Stimulated activated memory B cell treated with anti-CD40 and anti-IgM and Interleukin-4, amounts not matched to agents 10 μg/mL and 1 μg/mL and 100 μg/mL, for 72 hours (primary cell): ENCODE data around the gene SNCAIP.
"Not testable (repeated sequence)": the region's sequence is repeated elsewhere in the genome, so short reads cannot be mapped to it uniquely, and the experiment has no call there.

Source experiments
- ATAC-seq: fragments of 150-1000 bp; cut with Tn5 transposase; 2 replicates; pipeline ENCODE4 v1.10.0; 2021
- H3K27ac Mint-ChIP-seq: one replicate; pipeline ENCODE4 v1.8.0; 2022; ENCODE audit warnings: mild to moderate bottlenecking, mixed read lengths
- H3K27me3 Mint-ChIP-seq: one replicate; pipeline ENCODE4 v1.8.0; 2022; ENCODE audit warnings: mixed read lengths
- H3K36me3 Mint-ChIP-seq: one replicate; pipeline ENCODE4 v1.8.0; 2022; ENCODE audit warnings: mixed read lengths
- H3K4me1 Mint-ChIP-seq: one replicate; pipeline ENCODE4 v1.8.0; 2022; ENCODE audit warnings: mixed read lengths
- H3K4me3 Mint-ChIP-seq: one replicate; pipeline ENCODE4 v1.8.0; 2022; ENCODE audit warnings: mild to moderate bottlenecking, moderate library complexity, mixed read lengths
- H3K9me3 Mint-ChIP-seq: one replicate; pipeline ENCODE4 v1.8.0; 2022; ENCODE audit warnings: mixed read lengths

SNCAIP gene

GRCh38 chr5:122363623-122364022 is 51.6 kb downstream of the SNCAIP start:
- H3K27me3 Mint-ChIP-seq: peaks cover 11% of the 10 kb centered on the region
- no peak for ATAC-seq

GRCh38 chr5:122366501-122366900 is 54.5 kb downstream of the SNCAIP start:
- no peaks in the 10 kb centered on the region for H3K36me3 Mint-ChIP-seq
- no peaks in the 10 kb centered on the region for H3K4me1 Mint-ChIP-seq
- H3K4me3 Mint-ChIP-seq: no peak overlapping the region
- peak; percentile 44 for ATAC-seq
- no peak overlapping the region for H3K27ac Mint-ChIP-seq
- peaks cover 11% of the 10 kb centered on the region for H3K27me3 Mint-ChIP-seq
- no peaks in the 10 kb centered on the region for H3K9me3 Mint-ChIP-seq

More at GRCh38 chr5:122363623-122364022, 51.6 kb downstream of the SNCAIP start:
- Mint-ChIP-seq H3K4me1 (no peaks in the 10 kb centered on the region), H3K36me3 (no peaks in the 10 kb centered on the region), H3K27ac (no peak overlapping the region), H3K9me3 (no peaks in the 10 kb centered on the region), H3K4me3 (no peak overlapping the region)

GRCh38 chr5:122367456-122367855 is 55.4 kb downstream of the SNCAIP start:
- no peak overlapping the region for H3K4me3 Mint-ChIP-seq
- H3K36me3 Mint-ChIP-seq: no peaks in the 10 kb centered on the region
- ATAC-seq: no peak

GRCh38 chr5:122368510-122369251 is 56.6 kb downstream of the SNCAIP start:
- H3K27ac Mint-ChIP-seq: no peak overlapping the region
- no peaks in the 10 kb centered on the region for H3K9me3 Mint-ChIP-seq
- ATAC-seq: no peak
- peaks cover 11% of the 10 kb centered on the region for H3K27me3 Mint-ChIP-seq
- no peaks in the 10 kb centered on the region for H3K4me1 Mint-ChIP-seq
- H3K4me3 Mint-ChIP-seq: no peak overlapping the region
- no peaks in the 10 kb centered on the region for H3K36me3 Mint-ChIP-seq

More at GRCh38 chr5:122367456-122367855, 55.4 kb downstream of the SNCAIP start:
- Mint-ChIP-seq H3K27ac (no peak overlapping the region), H3K4me1 (no peaks in the 10 kb centered on the region), H3K9me3 (no peaks in the 10 kb centered on the region), H3K27me3 (peaks cover 11% of the 10 kb centered on the region)

- H3K4me1 Mint-ChIP-seq: no peaks in the 10 kb centered on the region
- no peak for ATAC-seq
- H3K4me3 Mint-ChIP-seq: no peak overlapping the region
Measured at GRCh38 chr5:122369253-122369815, 57.3 kb downstream of the SNCAIP start.

GRCh38 chr5:122371511-122372151 is 59.6 kb downstream of the SNCAIP start:
- ATAC-seq: no peak
- Mint-ChIP-seq H3K4me1 (no peaks in the 10 kb centered on the region), H3K27ac (no peak overlapping the region), H3K9me3 (no peaks in the 10 kb centered on the region), H3K4me3 (no peak overlapping the region), H3K27me3 (peaks cover 3% of the 10 kb centered on the region), H3K36me3 (no peaks in the 10 kb centered on the region)

More at GRCh38 chr5:122369253-122369815, 57.3 kb downstream of the SNCAIP start:
- Mint-ChIP-seq H3K9me3 (no peaks in the 10 kb centered on the region), H3K36me3 (no peaks in the 10 kb centered on the region), H3K27ac (no peak overlapping the region), H3K27me3 (peaks cover 11% of the 10 kb centered on the region)

- H3K4me1 Mint-ChIP-seq: no peaks in the 10 kb centered on the region
- H3K9me3 Mint-ChIP-seq: no peaks in the 10 kb centered on the region
- no peaks in the 10 kb centered on the region for H3K27me3 Mint-ChIP-seq
- H3K4me3 Mint-ChIP-seq: no peak overlapping the region
- no peak for ATAC-seq
- no peak overlapping the region for H3K27ac Mint-ChIP-seq
- no peaks in the 10 kb centered on the region for H3K36me3 Mint-ChIP-seq
Measured at GRCh38 chr5:122374110-122374509, 62.1 kb downstream of the SNCAIP start.

GRCh38 chr5:122375801-122376200 is 63.8 kb downstream of the SNCAIP start:
- ATAC-seq: no peak
- Mint-ChIP-seq H3K27me3 (no peaks in the 10 kb centered on the region), H3K36me3 (no peaks in the 10 kb centered on the region), H3K4me1 (no peaks in the 10 kb centered on the region), H3K27ac (no peak overlapping the region), H3K9me3 (no peaks in the 10 kb centered on the region), H3K4me3 (no peak overlapping the region)

GRCh38 chr5:122376250-122376649 is 64.2 kb downstream of the SNCAIP start:
- no peaks in the 10 kb centered on the region for H3K36me3 Mint-ChIP-seq
- H3K9me3 Mint-ChIP-seq: no peaks in the 10 kb centered on the region
- H3K4me1 Mint-ChIP-seq: no peaks in the 10 kb centered on the region
- no peaks in the 10 kb centered on the region for H3K27me3 Mint-ChIP-seq
- no peak overlapping the region for H3K27ac Mint-ChIP-seq
- H3K4me3 Mint-ChIP-seq: no peak overlapping the region
- no peak for ATAC-seq

GRCh38 chr5:122377026-122377425 is 65.0 kb downstream of the SNCAIP start:
- Mint-ChIP-seq H3K27me3 (no peaks in the 10 kb centered on the region), H3K36me3 (no peaks in the 10 kb centered on the region), H3K9me3 (peaks cover 2% of the 10 kb centered on the region), H3K27ac (no peak overlapping the region), H3K4me1 (no peaks in the 10 kb centered on the region), H3K4me3 (no peak overlapping the region)
- no peak for ATAC-seq

- peaks cover 11% of the 10 kb centered on the region for H3K27me3 Mint-ChIP-seq
- H3K36me3 Mint-ChIP-seq, H3K4me3 Mint-ChIP-seq, ATAC-seq, H3K27ac Mint-ChIP-seq, H3K4me1 Mint-ChIP-seq, H3K9me3 Mint-ChIP-seq: not testable (repeated sequence)
Measured at GRCh38 chr5:122382938-122383337, 70.9 kb downstream of the SNCAIP start.

GRCh38 chr5:122384739-122385235 is 72.8 kb downstream of the SNCAIP start:
- Mint-ChIP-seq H3K9me3 (peaks cover 4% of the 10 kb centered on the region), H3K27me3 (peaks cover 11% of the 10 kb centered on the region), H3K4me1 (no peaks in the 10 kb centered on the region), H3K36me3 (no peaks in the 10 kb centered on the region), H3K4me3 (no peak overlapping the region), H3K27ac (no peak overlapping the region)
- no peak for ATAC-seq

GRCh38 chr5:122385286-122385685 is 73.2 kb downstream of the SNCAIP start:
- ATAC-seq: no peak
- Mint-ChIP-seq H3K4me1 (no peaks in the 10 kb centered on the region), H3K27ac (no peak overlapping the region), H3K27me3 (peaks cover 11% of the 10 kb centered on the region), H3K9me3 (peaks cover 4% of the 10 kb centered on the region), H3K4me3 (no peak overlapping the region), H3K36me3 (no peaks in the 10 kb centered on the region)

- H3K4me3 Mint-ChIP-seq: no peak overlapping the region
- peaks cover 4% of the 10 kb centered on the region for H3K9me3 Mint-ChIP-seq
- peaks cover 11% of the 10 kb centered on the region for H3K27me3 Mint-ChIP-seq
- H3K36me3 Mint-ChIP-seq: no peaks in the 10 kb centered on the region
- no peaks in the 10 kb centered on the region for H3K4me1 Mint-ChIP-seq
- no peak overlapping the region for H3K27ac Mint-ChIP-seq
- no peak for ATAC-seq
Measured at GRCh38 chr5:122385808-122386207, 73.8 kb downstream of the SNCAIP start.

- Mint-ChIP-seq H3K27me3 (no peaks in the 10 kb centered on the region), H3K4me1 (no peaks in the 10 kb centered on the region), H3K36me3 (no peaks in the 10 kb centered on the region), H3K27ac (no peak overlapping the region), H3K4me3 (no peak overlapping the region), H3K9me3 (no peaks in the 10 kb centered on the region)
- no peak for ATAC-seq
Measured at GRCh38 chr5:122390154-122390553, 78.1 kb downstream of the SNCAIP start.

GRCh38 chr5:122390694-122391093 is 78.7 kb downstream of the SNCAIP start:
- Mint-ChIP-seq H3K4me1 (no peaks in the 10 kb centered on the region), H3K9me3 (no peaks in the 10 kb centered on the region), H3K4me3 (no peak overlapping the region), H3K27ac (no peak overlapping the region), H3K36me3 (no peaks in the 10 kb centered on the region), H3K27me3 (no peaks in the 10 kb centered on the region)
- no peak for ATAC-seq
